HG03135 (cell line): Measurements from ENCODE around the gene NLRP8.
"Not testable (repeated sequence)": the region's sequence is repeated elsewhere in the genome, so short reads cannot be mapped to it uniquely, and the experiment has no call there.

Source experiments
- ATAC-seq: cut with Tn5 transposase; IDR thresholded peaks from one replicate; pipeline ENCODE4 v1.9.1; 2021; ENCODE audit warnings: mild to moderate bottlenecking, moderate library complexity; ENCODE audit not compliant: unreplicated experiment

The NLRP8 gene

DNA sequence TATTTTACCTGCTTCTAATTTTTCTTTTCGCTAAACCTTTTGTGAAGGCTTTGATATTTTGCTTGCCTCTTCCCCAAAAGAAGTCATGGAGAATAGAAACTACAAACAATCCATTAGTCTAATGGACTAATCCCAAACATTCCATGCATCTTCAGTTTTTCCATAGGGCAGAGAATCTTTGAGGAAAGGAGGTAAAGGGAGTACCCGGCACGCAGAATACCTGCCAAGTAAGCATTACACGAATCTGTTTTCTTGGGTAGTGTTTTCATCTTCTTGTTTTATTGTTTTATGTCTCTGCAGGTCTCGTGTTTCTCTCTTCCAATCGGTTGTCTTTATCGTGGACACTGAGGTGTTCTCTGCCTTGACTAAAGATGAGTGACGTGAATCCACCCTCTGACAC is at the start of gene NLRP8:
Gene NLRP8 (plus strand): TSS at position 301 of the 400 bp plus-strand sequence.
- no peak for ATAC-seq

DNA sequence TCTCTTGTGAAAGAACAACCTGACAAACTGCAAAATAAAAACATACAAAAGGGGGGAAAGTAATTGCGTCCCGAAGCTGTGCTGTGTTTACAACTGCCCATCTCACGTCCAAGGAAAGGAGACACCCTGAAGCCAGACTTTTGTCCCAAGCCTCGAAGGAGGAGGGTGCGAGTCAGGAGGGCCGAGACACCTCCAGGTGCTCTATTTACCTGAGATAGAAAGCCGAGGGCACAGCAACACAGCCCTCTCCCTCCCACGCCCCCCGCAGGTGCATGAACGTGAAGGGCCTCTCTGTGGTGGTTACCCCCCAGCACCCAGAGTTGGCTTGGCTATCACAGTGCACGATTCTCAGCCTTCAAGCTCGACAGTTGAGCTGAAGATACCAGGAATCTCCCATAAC is 48.7 kb upstream of the NLRP8 start:
- no peak for ATAC-seq

DNA sequence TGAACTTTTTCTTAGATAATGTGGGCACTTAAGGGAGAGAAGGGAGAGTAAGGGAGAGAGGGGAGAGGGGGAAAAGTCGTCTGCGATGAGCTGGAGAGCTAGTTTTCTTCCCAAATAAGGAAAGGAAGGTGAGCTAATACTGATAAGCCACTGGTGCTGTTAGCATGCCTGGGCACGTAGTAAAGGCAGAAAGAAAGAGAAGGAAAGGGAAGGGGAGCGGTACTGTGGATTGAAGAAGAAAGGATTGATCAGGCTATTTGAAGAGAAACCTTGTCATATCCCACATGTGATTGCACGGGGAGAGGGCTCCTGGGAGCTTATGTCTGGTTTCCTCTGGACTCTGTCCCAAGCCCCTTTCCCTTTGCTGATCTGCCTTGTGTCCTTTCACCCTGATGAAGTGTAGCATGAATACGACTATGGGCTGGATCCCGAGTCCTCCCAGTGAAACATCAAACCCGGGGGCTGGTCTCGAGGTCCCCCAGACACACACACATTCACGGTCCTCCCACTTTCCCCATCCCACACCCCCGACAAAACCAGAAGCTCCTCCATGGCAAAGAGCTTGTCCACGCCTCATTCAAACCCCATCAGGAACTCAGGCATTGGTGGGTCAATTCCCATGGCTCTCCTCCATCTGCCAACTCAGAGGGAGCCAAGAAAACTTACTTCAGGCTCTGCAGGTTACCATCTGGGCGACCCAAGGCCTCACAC is 46.1 kb upstream of the NLRP8 start:
- ATAC-seq: no peak

DNA sequence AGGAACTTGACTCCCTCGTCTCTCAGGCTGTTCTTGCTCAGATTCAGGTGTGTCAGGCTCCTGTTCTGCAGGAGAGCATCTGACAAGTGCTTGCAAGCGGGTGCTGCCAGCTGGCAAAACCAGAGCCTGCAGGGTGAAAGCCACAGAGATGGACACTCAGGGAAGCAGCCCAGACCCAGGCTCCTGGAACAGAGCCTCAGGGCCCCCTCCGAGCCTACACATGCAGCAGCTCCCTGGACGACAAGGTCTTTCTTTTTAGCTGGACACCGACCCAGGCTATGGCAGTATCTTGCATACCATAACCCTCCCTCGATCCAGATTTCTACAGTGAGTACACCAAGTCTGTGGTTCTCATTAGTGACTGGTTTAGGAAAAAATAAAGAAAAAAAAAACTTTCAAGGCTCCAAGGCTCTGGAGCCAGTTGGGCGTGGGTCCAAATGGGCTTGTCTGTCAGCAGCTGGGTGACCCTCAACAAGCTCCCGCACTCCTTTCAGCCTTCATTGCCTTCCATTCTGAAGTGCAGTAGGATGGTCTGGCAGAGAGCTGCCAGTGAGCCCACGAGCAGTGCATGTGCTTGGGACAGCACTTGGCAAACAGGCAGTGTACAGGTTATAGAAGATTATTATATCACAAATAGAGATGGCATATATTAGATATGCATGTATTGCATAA is 45.4 kb upstream of the NLRP8 start:
- ATAC-seq: no peak

DNA sequence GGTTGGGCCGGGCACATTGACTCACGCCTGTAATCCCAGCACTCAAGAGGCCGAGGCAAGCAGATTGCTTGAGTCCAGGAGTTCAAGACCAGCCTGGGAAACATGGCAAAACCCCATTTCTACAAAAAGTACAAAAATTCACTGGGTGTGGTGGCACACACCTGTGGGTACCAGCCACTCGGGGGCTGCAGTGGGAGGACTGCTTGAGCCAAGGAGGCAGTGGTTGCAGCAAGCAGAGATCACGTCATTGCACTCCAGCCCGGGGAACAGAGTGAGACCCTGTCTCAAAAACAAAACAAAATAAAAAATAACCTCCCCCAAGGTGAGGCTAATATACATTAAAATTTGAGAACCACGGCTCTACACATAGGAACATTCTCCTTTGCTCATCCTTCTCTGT is 40.3 kb upstream of the NLRP8 start:
- no peak for ATAC-seq

DNA sequence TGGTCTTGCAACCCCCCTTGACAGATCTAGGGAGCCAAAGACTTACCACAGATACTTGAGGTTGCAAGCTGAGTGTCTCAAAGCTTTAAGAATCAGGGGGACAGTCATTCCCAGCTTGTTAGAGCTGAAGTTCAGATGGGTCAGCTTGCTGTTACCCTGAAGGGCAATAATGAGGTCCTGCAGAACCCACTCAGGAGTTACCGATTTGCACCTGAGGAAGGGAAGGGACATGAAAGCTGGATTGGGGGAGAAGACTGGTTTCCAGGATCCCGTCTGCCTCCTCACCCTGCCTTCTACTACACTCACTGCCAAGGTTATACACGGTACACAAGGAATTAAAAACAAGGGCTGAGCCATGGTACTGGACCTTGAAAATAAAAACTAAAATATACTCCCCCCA is 39.9 kb upstream of the NLRP8 start:
- no peak for ATAC-seq

DNA sequence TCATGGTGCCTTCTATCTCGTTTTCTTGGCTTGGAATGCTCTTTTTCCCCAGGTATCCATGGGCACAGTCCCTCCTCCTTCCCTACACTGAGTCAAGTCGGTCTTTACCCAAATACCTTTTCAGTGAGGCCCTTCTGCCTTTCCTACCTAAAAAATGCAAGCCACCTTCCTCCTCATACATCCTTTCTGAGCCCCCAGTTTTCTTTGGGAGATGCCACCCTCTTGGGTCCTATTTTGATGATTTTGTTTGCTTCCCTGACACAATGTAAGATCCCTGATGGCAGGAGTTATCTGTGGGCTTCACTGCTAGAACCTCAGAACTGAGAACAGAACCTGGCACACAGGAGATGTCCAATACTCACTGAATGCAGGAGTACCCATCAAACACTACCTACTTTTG is 37.8 kb upstream of the NLRP8 start:
- ATAC-seq: no peak

DNA sequence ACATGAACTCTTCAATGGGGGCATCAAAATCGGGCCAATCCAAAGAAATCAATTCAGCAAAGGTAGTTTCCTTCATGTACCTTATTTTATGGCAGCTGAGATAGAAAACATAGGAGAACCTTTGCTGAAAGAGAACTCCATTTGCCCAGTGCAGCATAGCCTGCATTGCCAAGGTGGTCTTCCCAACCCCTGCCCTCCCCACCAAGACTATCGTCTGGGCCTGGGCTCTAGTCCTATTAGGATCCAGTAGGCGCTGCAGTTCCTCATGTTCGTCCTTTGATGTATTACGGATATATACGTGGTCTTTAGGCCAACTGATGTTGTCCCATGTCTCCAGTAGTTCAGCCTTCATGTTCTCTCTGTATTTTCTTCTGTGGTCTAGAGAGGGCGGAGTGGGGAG is 34.7 kb upstream of the NLRP8 start:
- no peak for ATAC-seq

DNA sequence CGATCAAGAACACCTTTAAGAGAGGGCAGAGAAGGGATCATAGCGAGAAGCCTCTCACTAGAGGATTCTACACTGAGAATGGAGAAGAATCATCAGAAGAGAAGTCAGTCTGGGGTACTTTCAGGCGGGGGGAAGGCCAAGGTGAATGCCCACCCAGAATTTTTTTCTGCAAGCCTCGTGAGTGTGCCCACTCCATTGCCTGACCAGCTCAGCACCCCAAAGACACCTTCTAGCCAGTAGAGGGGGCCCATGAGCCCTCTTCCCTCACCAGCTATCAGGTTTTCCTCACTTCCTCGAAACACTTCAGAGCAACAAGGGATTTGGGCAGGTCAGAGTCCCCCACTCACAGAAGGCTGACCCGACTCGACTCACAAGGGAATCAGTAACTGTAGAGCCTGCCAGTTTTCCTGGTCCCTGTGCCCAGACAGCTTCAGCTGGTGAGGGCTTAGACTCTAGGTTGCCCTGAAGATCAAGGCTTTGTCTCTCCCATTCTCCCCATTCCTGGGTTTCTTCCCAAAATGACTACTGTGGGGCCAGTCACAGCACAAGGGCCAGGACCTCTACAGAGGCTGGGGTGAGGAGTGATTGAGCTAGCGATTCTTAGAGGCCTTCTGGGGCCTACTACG is 33.9 kb upstream of the NLRP8 start:
- no peak for ATAC-seq

DNA sequence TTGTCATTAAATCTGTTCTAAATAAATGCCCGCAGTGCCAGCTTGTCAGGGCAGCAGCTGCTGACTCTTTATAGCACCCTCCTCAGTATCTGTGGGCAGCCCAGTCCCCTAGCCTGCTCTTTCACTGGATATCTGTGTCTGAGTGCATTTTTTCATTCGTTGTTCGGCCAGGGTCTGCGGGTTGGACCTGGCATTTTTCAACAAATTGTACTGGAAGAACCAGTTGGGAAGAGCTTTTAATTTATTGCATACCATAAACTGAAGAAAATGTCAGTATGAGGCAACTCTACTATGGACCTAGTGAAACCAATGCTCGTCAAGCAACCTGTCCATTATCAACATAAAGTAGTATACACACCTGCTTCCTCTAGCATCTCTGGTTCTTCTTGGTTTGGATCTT is 24.1 kb upstream of the NLRP8 start:
- ATAC-seq: no peak

DNA sequence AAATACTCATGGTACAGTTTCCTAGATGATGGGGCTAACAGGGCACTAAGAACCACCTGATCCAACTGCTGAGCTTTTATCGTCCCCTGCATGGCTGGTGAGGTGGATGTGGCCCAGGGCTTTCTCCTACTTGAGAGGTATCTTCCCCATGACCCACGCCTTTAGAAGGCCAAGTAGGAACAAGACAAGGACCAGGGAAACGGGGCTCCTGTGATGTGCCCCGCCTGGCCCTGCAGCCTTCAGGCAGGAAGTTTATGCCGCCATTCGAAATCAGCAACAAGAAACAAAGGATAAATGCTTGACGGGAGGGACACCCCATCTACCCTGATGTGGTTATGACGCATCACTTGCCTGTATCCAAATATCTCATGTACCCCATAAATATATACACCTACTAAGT is 19.6 kb upstream of the NLRP8 start:
- no peak for ATAC-seq

DNA sequence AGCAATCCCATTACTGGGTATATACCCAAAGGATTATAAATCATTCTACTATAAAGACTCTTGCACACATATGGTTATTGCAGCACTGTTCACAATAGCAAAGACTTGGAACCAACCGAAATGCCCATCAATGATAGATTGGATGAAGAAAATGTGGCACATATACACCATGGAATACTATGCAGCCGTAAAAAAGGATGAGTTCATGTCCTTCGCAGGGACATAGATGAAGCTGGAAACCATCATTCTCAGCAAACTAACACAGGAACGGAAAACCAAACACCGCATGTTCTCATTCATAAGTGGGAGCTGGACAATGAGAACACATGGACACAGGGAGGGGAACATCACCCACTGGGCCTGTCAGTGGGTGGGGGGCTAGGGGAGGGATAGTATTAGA is 18.4 kb upstream of the NLRP8 start:
- ATAC-seq: not testable (repeated sequence)

DNA sequence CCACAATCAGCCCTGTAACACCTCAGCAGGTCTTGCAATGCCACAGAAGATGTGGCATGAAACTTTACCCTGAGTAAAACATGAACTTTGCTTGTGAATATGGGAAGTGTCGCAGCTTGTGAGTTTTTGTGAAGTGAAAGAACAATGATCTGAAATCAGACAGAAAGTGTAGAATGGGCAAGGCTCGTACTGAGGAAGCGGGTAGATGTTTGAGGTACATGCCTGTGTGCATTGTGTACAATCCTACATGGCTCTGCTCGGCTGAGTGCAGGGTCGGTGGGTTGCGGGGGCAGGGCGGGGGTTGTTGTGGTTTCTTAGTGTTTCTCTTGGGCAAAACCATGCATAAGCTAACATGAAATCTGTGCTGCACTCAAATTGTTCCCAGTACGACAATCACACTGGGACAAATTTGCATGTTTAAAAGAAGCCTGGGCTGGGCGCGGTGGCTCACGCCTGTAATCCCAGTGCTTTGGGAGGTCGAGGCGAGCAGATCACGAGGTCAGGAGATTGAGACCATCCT is 16.6 kb upstream of the NLRP8 start:
- no peak for ATAC-seq

DNA sequence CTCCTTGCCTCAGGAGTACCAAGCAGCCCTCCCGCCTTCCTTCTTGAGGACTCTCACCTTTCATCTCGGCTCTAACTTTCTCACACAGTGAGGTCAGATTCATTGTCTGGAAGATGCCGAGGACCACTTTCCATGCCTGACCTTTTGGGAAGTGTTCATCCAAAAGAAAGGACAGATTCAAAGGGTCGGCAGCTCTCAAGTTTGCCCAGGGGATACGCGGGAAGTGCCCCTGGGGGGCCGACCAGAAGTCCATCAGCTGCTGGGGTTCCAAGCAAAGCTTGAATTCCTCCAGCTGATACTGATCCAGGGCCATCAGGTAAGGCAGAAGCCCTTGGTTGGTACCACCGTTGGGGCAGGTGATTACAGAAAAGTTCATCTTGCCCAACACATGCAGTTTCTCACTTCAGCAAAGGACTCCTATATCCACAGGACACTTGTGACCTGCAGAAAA is 15.7 kb upstream of the NLRP8 start, which contains the start of gene NLRP13:
Gene NLRP13 (minus strand): TSS at position 401 of the 451 bp plus-strand sequence. CDS start 25 bp downstream, at position 376.
- ATAC-seq: no peak

DNA sequence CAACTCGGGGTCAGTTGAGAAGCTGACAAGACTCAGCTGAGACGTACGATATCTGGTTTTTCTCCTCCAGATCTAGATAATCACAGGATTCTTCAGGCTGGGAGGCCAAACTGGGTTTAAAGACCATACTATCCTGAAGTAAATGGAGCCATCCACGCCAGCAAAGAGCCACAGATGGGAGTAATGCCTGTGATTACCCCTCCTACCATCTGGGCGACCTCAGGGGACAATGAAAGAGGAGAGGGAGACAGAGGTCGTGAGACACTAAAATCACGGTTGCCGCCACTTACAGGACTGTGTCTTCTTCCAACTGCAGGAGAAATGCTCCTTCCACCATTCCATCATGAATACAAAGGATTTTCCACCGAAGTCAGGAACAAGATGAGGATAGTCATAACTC is 12.4 kb upstream of the NLRP8 start:
- ATAC-seq: no peak

DNA sequence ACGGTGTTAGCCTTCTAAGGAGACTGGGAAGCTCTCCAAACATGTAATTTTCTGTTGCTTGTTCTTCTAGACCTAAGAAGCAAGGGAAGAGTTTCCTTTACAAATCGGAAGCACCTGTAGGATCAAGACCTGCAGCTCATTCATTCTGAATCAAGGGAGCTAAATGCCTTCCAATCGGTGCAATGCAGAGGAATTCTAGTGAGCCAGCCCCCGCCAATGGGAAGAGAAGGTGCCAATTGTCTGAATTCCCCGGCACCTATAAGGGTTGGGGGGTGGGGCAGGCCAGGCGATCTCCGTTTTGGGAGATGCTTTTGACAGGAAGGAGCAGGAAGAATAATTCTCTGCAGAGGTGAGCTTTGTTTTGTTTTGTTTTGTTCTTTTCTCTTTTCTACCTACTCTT is 8.4 kb upstream of the NLRP8 start:
- ATAC-seq: no peak

DNA sequence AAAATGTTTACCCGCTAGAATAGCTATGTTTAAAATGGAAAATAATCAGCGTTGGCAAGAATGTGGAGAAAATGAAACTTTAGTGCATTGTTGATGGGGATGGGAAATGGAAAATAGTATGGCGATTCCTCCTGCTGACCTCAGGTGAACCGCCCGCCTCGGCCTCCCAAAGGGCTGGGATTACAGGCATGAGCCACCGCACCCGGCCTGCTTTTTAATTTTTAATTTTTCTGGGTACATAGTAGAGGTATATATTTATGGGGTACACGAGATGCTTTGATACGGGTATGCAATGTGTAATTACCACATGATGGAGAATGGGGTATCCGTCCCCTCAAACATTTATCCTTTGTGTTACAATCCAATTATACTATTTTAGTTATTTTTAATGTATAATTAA is 7.3 kb upstream of the NLRP8 start:
- ATAC-seq: no peak

DNA sequence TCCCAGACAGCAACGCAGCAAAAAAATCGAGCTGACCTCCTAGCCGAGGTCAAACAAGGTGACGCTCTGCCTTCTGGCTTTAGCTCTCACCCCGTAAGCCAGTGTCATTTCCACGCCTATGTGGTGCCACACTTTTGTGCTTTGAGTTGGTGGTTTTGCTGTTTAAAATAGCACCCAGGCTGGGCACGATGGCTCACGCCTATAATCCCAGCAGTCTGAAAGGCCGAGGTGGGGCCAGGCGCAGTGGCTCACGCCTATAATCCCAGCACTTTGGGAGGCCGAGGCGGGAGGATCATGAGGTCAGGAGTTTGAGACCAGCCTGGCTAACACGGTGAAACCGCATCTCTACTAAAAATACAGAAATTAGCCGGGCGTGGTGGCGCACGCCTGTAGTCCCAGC is 2.9 kb downstream of the NLRP8 start:
- not testable (repeated sequence) for ATAC-seq

DNA sequence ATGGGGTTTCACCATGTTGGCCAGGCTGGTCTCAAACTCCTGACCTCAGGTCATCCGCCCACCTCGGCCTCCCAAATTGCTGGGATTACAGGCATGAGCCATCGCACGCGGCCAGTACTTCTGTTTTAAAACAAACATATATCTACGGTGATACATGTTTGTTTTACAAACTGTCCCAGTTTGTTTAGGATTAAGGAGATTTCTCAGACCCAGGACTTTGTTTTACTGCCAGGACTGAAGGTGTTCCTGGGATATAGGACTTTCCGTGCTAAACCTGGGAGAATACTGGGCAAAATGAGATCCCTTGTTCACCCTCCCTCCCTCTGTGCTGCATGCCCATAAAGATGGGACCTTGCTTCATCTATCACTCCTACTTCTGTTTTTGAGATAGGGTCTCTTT is 8.8 kb downstream of the NLRP8 start:
- no peak for ATAC-seq

DNA sequence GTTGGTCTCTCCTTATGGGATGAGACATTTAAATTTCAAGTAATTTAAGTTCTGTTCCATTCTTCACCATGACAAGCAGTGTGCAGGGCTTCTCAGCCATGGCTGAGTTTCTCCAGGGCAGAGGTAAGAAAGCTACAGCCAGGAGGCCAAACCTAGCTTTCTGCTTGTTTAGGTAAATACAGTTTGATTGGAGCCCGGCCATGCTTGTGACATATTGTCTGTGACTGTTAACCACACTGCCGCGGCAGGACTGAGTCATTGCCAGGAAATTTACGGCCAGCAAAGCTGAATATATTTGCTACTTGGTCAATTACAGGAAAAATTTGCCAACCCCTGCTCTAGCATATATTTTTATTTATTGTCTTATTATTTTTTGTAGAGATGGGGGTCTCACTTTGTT is 10.7 kb downstream of the NLRP8 start:
- no peak for ATAC-seq

DNA sequence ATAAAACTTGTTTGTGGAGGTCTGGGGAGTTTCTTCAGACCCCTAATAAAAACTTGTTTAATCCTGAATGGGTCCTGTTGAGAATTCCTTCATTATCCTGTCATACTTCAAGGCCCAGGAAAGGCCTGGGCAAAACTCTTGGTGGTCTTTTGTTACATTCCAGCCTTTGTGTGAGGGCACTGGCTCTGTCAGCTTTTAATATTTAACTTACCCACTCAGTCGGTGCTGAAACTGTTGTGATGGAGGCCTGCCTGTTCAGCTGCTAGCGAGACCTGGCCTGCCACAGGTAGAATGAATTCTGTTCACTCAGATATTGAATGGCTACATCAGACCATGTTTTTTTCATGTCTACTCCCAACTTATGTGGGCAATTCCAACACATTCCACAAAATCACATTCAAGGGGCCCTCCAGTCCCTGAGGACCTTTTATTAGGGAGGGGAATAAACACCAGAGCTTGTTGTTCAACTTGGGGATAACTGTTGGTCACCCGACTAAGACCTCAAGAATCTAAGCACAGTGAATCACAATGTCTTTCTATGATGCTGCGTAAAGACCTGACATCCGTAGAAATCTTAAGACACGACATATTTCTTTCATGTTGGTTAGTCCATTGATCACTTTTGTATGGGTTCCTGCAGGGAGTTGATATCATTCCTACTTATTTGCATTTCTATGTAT is 12.5 kb downstream of the NLRP8 start:
- no peak for ATAC-seq
